GM18526 (cell line): ENCODE measurements around the gene KCTD21.

Experiments
- POLR2A ChIP-seq: IDR thresholded peaks from 3 replicates; pipeline ENCODE4 v1.6.1; 2011; ENCODE audit not compliant: insufficient read length; ENCODE audit errors: extremely low read depth

KCTD21 gene

DNA sequence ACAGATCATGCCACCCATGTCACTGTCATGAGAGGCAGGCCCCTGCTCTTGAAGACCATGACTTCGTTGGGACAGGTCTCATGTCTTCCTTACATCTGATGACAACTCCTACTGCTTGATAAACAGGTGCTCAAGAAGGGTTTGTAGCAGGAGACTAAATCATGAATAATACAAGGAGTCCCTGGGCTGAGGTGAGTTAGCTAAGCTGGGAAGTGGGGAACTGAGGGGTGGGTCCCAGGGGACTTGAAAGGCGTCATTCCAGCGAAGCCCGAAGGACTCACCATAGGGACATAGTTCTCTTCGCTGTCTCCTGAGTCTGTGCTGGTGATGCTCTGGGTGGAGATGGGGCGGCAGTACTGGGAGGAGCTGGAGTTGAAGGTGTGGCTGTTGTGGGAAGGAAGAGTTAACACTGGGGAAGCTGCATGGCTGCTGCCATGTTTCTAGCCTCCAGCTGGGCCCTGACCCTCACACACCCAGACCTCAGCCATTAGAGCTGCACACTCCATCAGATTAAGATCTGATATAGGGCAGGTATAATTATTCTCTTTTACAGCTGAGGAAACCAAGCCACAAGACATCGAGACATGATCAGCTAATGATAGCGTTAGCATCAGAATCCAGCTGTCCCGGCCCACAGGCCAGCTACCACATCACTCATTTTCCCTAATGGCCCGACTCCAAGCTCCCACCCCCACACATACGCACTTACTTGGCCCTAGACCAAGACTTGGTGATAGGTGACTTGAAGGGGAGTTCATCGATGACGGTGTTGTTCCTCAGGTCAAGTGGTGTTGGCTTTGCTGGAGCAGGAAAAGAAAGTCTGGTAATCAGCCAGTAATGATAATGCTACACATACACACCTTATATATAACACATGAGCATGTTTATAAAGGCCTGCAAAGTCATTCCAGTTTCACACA lies 33.2 kb upstream of the KCTD21 start:
- no peak for TF ChIP-seq POLR2A

- TF ChIP-seq POLR2A: no peak
Observed at GRCh38 chr11:78220218-78221157, 32.1 kb upstream of the KCTD21 start.

GRCh38 chr11:78219493-78220217 lies 31.2 kb upstream of the KCTD21 start:
- no peak for TF ChIP-seq POLR2A

DNA sequence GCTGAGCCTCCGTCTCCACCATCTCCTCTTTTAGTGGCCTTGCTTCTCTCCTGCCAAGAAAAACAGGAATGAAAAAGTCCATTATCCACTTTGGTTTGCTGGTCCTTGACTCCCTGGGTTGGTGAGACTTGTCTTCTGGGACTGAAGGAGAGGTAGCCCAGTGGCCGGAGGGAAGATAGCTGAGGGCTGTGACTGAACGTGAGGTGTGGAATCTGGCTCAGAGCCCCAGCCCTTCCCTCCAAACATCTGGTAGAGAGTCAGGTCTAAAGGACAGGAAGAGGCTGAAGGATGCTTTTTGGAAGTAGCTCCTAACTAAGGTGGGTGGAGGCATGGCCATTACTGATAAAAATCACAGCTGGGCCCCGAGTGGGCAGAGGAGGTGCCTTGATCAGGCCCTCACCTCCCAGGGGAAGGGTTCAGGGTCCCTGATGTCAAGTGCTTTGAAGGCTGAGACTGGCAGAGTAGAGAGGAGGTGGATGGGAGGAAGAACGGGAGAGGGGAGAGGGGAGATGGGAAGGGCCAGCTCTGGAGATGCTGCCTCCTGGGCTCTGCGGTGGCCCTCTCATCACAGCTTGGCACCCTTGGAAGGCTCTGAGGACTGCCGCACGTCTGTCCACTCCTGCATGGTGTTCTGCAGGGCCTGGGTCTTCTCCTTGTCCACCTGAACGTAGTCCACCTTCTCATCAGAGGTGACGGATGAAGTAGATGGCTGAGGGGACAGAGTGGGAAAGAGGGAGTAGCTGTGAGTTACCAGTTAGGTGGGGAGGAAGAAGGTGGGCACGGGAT lies 30.5 kb upstream of the KCTD21 start:
- TF ChIP-seq POLR2A: no peak

DNA sequence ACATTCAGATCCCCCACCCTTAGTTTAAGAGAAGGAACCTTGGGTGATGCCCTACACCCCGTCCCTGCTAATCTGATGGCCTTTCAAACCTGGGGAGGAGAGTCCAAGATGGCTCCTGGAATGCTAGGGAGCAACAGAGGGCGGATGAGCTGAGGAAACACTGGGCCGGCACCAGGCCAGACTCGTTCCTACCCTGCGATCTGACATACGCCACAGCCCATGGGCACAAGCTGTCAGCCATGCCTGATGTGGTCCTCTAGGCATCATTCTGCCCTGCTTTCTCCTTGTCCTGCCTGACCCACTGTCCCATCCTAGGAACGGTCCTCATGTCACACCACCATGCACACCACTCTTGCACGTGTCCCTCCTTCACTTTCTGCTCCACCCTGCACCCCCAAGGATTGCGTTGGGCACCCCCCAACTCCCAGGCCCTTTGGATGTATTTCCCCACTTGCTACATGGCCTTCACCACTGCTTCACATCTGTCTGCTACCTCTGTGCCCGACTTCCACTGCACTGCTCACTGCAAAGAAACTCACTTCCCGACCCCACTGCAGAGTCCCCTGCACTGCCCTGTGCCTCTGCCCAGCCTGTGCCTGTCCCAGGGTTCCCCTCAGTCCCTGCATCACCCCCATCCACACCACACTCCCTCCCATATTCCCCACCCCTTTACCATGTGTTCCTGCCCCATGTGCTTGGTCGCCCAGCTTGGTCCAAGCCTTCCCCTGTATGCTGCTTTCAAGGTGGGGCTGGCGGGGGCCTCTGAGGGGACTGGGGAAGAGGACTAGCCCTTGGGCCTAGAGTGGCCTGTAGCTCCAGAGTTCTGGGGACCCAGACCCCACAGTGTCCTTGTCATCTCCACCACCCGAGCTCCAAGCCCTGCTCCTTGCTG lies 29.5 kb upstream of the KCTD21 start:
- TF ChIP-seq POLR2A: no peak

GRCh38 chr11:78216571-78217287 lies 28.3 kb upstream of the KCTD21 start:
- TF ChIP-seq POLR2A: no peak

DNA sequence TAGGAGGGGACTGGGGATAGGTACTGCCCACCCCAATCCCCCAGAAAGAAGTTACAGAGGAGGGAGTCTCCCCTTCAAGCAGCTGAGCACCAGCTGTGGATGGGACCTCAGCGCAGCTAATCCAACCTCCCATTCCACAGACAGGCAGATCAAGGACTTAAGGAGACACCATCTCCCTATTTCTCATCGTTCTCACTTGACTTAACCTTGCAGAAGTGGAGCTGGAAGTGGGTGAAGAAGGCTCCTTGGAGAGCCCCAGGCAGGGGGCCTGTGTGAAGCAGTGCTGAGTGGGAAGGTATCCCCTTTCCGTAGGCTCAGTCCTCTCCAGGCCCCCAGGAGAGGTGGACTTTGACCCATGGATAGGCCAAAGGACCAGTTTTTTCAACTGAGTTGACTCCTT lies 27.6 kb upstream of the KCTD21 start:
- no peak for TF ChIP-seq POLR2A

DNA sequence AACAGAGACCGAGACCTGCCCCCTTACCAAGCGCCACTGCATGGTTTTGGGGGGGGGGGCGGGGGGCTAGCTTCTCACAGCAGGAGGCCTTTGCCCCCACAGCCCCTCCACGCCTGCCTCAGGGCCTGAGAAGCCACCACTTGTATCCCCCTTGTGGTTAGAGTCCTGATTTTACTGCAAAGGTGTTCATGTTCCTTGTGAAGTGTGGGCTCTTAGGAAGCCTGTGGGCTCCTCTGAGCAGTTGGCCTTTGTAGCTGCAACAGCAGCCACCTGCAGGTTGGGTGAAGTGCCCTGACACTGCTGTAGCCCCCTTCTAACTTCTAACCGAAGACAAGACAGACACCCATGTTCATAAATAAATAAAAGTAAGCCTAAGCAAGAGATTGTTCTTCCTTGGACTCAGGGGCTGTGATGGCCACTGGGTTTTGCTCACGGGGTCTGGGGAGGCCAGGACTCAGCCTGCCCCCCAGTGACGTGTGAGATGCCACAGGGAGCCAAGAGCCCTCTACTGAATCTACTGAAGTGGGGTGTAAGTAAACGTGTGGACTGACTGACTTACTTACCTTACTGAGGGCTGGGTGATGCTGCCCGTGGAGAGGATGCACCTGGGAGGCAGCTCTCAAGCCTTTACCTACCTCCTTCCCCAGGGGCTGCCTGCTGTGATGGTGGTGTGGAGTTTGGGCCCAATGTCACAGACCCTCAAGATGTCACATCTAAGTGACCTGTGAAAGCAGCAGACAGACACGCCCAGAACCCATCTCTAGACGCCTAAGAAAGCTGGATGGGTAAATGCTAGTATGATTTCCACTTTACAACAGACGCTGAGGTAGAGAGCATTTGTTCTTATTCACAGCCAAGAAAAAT lies 26.1 kb upstream of the KCTD21 start:
- TF ChIP-seq POLR2A: no peak

GRCh38 chr11:78213526-78214330 lies 25.3 kb upstream of the KCTD21 start:
- TF ChIP-seq POLR2A: no peak

GRCh38 chr11:78212586-78213371 lies 24.4 kb upstream of the KCTD21 start:
- no peak for TF ChIP-seq POLR2A
